Activated T-helper 2 cell treated with anti-CD3 and anti-CD28 coated beads, Interferon-gamma antibody, Interleukin-2, Interleukin-4, amounts not matched to agents 10 μg/mL and 5 μg/mL and 100 μg/mL, durations not matched to agents 14 hours and 24 hours and 36 hours (primary cell): Measurements from ENCODE around the gene NSD2. TPM values are rescaled to one million over a fixed set of nuclear protein-coding genes. Genes with fewer than 3 reads are reported as not detected.

ENCODE experiments used
- DNase-seq: peaks from one replicate; pipeline ENCODE4 v3.0.0; 2021; ENCODE audit warnings: low spot score
- H3K27ac Mint-ChIP-seq: one replicate; pipeline ENCODE4 v1.8.0; 2021; ENCODE audit warnings: mixed read lengths
- H3K27me3 Mint-ChIP-seq: one replicate; pipeline ENCODE4 v1.8.0; 2021; ENCODE audit warnings: low read depth, mixed read lengths
- H3K36me3 Mint-ChIP-seq: one replicate; pipeline ENCODE4 v1.8.0; 2021; ENCODE audit warnings: low read depth, mixed read lengths
- H3K4me1 Mint-ChIP-seq: one replicate; pipeline ENCODE4 v1.8.0; 2021; ENCODE audit warnings: low read depth, mixed read lengths
- H3K4me3 Mint-ChIP-seq: one replicate; pipeline ENCODE4 v1.8.0; 2021; ENCODE audit warnings: low read depth, mild to moderate bottlenecking, moderate library complexity, mixed read lengths
- H3K9me3 Mint-ChIP-seq: one replicate; pipeline ENCODE4 v1.8.0; 2021; ENCODE audit warnings: mixed read lengths
- intact Hi-C: fragments of 100-400 bp; cut with micrococcal nuclease; formaldehyde crosslinking; loops from one replicate; pipeline ENCODE4 v1.15.1; 2023
- total RNA-seq: library from RNA; stranded (reverse); gene quantifications from 2 replicates; pipeline ENCODE4 v1.2.3, GENCODE V29; 2022

The NSD2 gene
- total RNA-seq, 1 donor from 2014 or later, result 208 TPM

GRCh38 chr4:1976416-1977352, 105.5 kb downstream of the NSD2 start:
- Mint-ChIP-seq H3K36me3 (peaks cover 79% of the 10 kb centered on the region), H3K27me3 (no peaks in the 10 kb centered on the region), H3K4me3 (no peak overlapping the region), H3K27ac (no peak overlapping the region), H3K4me1 (no peaks in the 10 kb centered on the region), H3K9me3 (no peaks in the 10 kb centered on the region)
- intact Hi-C loops, result no loop called here
- no peak for DNase-seq

- no peaks in the 10 kb centered on the region for H3K4me1 Mint-ChIP-seq
- H3K27me3 Mint-ChIP-seq, result no peaks in the 10 kb centered on the region
- H3K4me3 Mint-ChIP-seq, result no peak overlapping the region
- no peak overlapping the region for H3K27ac Mint-ChIP-seq
- H3K36me3 Mint-ChIP-seq, result peaks cover 82% of the 10 kb centered on the region
- H3K9me3 Mint-ChIP-seq, result no peaks in the 10 kb centered on the region
- DNase-seq, result no peak
- intact Hi-C loops, result no loop called here
Observed at GRCh38 chr4:1978226-1978625, 107.0 kb downstream of the NSD2 start.

- H3K36me3 Mint-ChIP-seq, result peaks cover 77% of the 10 kb centered on the region
Observed at GRCh38 chr4:1978741-1979476, 107.7 kb downstream of the NSD2 start.

GRCh38 chr4:1979477-1980196, 108.4 kb downstream of the NSD2 start:
- Mint-ChIP-seq H3K27ac (no peak overlapping the region), H3K4me1 (no peaks in the 10 kb centered on the region), H3K27me3 (no peaks in the 10 kb centered on the region), H3K9me3 (no peaks in the 10 kb centered on the region), H3K4me3 (no peak overlapping the region), H3K36me3 (peaks cover 73% of the 10 kb centered on the region)
- intact Hi-C loops, result no loop called here
- no peak for DNase-seq

More at GRCh38 chr4:1978741-1979476, 107.7 kb downstream of the NSD2 start:
- no peak overlapping the region for H3K4me3 Mint-ChIP-seq
- H3K9me3 Mint-ChIP-seq, result no peaks in the 10 kb centered on the region
- no peak for DNase-seq
- no peaks in the 10 kb centered on the region for H3K27me3 Mint-ChIP-seq
- no peak overlapping the region for H3K27ac Mint-ChIP-seq
- intact Hi-C loops, result no loop called here
- H3K4me1 Mint-ChIP-seq, result no peaks in the 10 kb centered on the region

- intact Hi-C loops, result no loop called here
- no peak overlapping the region for H3K4me3 Mint-ChIP-seq
- H3K27me3 Mint-ChIP-seq, result no peaks in the 10 kb centered on the region
- DNase-seq, result no peak
- no peaks in the 10 kb centered on the region for H3K4me1 Mint-ChIP-seq
- H3K27ac Mint-ChIP-seq, result no peak overlapping the region
- H3K9me3 Mint-ChIP-seq, result no peaks in the 10 kb centered on the region
- peaks cover 66% of the 10 kb centered on the region for H3K36me3 Mint-ChIP-seq
Observed at GRCh38 chr4:1980561-1981041, 109.4 kb downstream of the NSD2 start.

GRCh38 chr4:1981251-1982058, 110.3 kb downstream of the NSD2 start:
- intact Hi-C loops, result no loop called here
- Mint-ChIP-seq H3K36me3 (peaks cover 58% of the 10 kb centered on the region), H3K4me1 (no peaks in the 10 kb centered on the region), H3K27ac (no peak overlapping the region), H3K9me3 (no peaks in the 10 kb centered on the region), H3K4me3 (no peak overlapping the region), H3K27me3 (no peaks in the 10 kb centered on the region)
- DNase-seq, result no peak

GRCh38 chr4:1982124-1983052, 111.2 kb downstream of the NSD2 start:
- no peak for DNase-seq
- intact Hi-C loops, result no loop called here
- Mint-ChIP-seq H3K9me3 (no peaks in the 10 kb centered on the region), H3K27ac (no peak overlapping the region), H3K4me1 (no peaks in the 10 kb centered on the region), H3K4me3 (no peak overlapping the region), H3K36me3 (peaks cover 57% of the 10 kb centered on the region), H3K27me3 (no peaks in the 10 kb centered on the region)

GRCh38 chr4:1983053-1983845, 112.1 kb downstream of the NSD2 start:
- peaks cover 60% of the 10 kb centered on the region for H3K36me3 Mint-ChIP-seq

GRCh38 chr4:1983846-1984405, 112.7 kb downstream of the NSD2 start:
- Mint-ChIP-seq H3K9me3 (no peaks in the 10 kb centered on the region), H3K27ac (no peak overlapping the region), H3K27me3 (no peaks in the 10 kb centered on the region), H3K4me1 (no peaks in the 10 kb centered on the region), H3K36me3 (peaks cover 55% of the 10 kb centered on the region), H3K4me3 (no peak overlapping the region)
- intact Hi-C loops, result no loop called here
- no peak for DNase-seq

More at GRCh38 chr4:1983053-1983845, 112.1 kb downstream of the NSD2 start:
- H3K9me3 Mint-ChIP-seq, result no peaks in the 10 kb centered on the region
- no peak overlapping the region for H3K27ac Mint-ChIP-seq
- H3K4me1 Mint-ChIP-seq, result no peaks in the 10 kb centered on the region
- H3K27me3 Mint-ChIP-seq, result no peaks in the 10 kb centered on the region
- no peak overlapping the region for H3K4me3 Mint-ChIP-seq
- intact Hi-C loops, result no loop called here
- DNase-seq, result no peak

- H3K27me3 Mint-ChIP-seq, result no peaks in the 10 kb centered on the region
- no peak for DNase-seq
- H3K4me1 Mint-ChIP-seq, result no peaks in the 10 kb centered on the region
- peaks cover 51% of the 10 kb centered on the region for H3K36me3 Mint-ChIP-seq
- intact Hi-C loops, result no loop called here
- H3K4me3 Mint-ChIP-seq, result no peak overlapping the region
- H3K27ac Mint-ChIP-seq, result no peak overlapping the region
- no peaks in the 10 kb centered on the region for H3K9me3 Mint-ChIP-seq
Observed at GRCh38 chr4:1984406-1985191, 113.4 kb downstream of the NSD2 start.
